Liver (tissue), 9 donors: ENCODE data around the gene SLC24A3. TPM values are rescaled to one million over a fixed set of nuclear protein-coding genes. Genes with fewer than 3 reads are reported as not detected.

ENCODE experiments used
- DNase-seq: peaks from one replicate; pipeline ENCODE4 v3.0.0-alpha.2; 2017; ENCODE audit warnings: low spot score
- H3K27ac ChIP-seq, 2 donors: one replicate each; pipeline ENCODE4 v1.7.0; 2013; ENCODE audit warnings: inconsistent platforms in 2 of 2, low read length in 2 of 2, control low read depth in 1 of 2, low read depth in 1 of 2, mild to moderate bottlenecking in 1 of 2
- H3K27me3 ChIP-seq, 4 donors: one replicate each; pipeline versions ENCODE4 v1.6.1 to v1.7.0; 2013; ENCODE audit warnings: low read length in 3 of 4, inconsistent platforms in 1 of 4, mild to moderate bottlenecking in 1 of 4, moderate library complexity in 1 of 4; ENCODE audit not compliant: control insufficient read depth in 4 of 4, insufficient read depth in 4 of 4
- H3K36me3 ChIP-seq, 4 donors: one replicate each; pipeline versions ENCODE4 v1.6.1 to v1.7.0; 2013; ENCODE audit warnings: low read length in 3 of 4, mild to moderate bottlenecking in 3 of 4, low read depth in 1 of 4, moderate library complexity in 1 of 4; ENCODE audit not compliant: control insufficient read depth in 4 of 4, insufficient read depth in 3 of 4
- H3K4me1 ChIP-seq, 4 donors: one replicate each; pipeline versions ENCODE4 v1.6.1 to v1.7.0; 2013; ENCODE audit warnings: low read length in 3 of 4, mild to moderate bottlenecking in 3 of 4, moderate library complexity in 1 of 4; ENCODE audit not compliant: control insufficient read depth in 4 of 4, insufficient read depth in 4 of 4
- H3K4me3 ChIP-seq, 3 donors: one replicate each; pipeline versions ENCODE4 v1.6.1 to v1.7.0; 2013; ENCODE audit warnings: low read length in 3 of 3, control low read depth in 1 of 3, low read depth in 1 of 3, mild to moderate bottlenecking in 1 of 3
- H3K9ac ChIP-seq, 2 donors: one replicate each; pipeline ENCODE4 v1.7.0; 2013; ENCODE audit warnings: low read length in 2 of 2, mild to moderate bottlenecking in 2 of 2, moderate library complexity in 2 of 2, control low read depth in 1 of 2, low read depth in 1 of 2
- H3K9me3 ChIP-seq, 4 donors: one replicate each; pipeline versions ENCODE4 v1.6.1 to v1.7.0; 2013; ENCODE audit warnings: low read length in 3 of 4; ENCODE audit not compliant: control insufficient read depth in 4 of 4
- EGR1 ChIP-seq, 2 donors: IDR thresholded peaks; 2 replicates each; pipeline ENCODE4 v1.6.1; 2016 to 2018; ENCODE audit warnings: antibody characterized with exemption in 2 of 2, low read depth in 2 of 2
- FOXA1 ChIP-seq: IDR thresholded peaks from 2 replicates; pipeline ENCODE4 v1.6.1; 2016; ENCODE audit warnings: antibody characterized with exemption
- FOXA2 ChIP-seq: IDR thresholded peaks from 2 replicates; pipeline ENCODE4 v1.6.1; 2016; ENCODE audit warnings: antibody characterized with exemption
- GABPA ChIP-seq, 2 donors: IDR thresholded peaks in 1 of 2; conservative IDR thresholded peaks in 1 of 2; 2 replicates each; pipeline ENCODE4 v1.6.1; 2016; ENCODE audit warnings: antibody characterized with exemption in 2 of 2, mild to moderate bottlenecking in 1 of 2, moderate library complexity in 1 of 2
- HNF4A ChIP-seq, 2 donors: conservative IDR thresholded peaks; 2 replicates each; pipeline ENCODE4 v1.6.1; 2016; ENCODE audit warnings: antibody characterized with exemption in 2 of 2, mild to moderate bottlenecking in 2 of 2
- HNF4G ChIP-seq: IDR thresholded peaks from 2 replicates; pipeline ENCODE4 v1.6.1; 2016; ENCODE audit warnings: antibody characterized with exemption
- JUND ChIP-seq, 2 donors: IDR thresholded peaks; 2 replicates each; pipeline ENCODE4 v1.6.1; 2016; ENCODE audit warnings: antibody characterized with exemption in 2 of 2
- NR2F2 ChIP-seq: IDR thresholded peaks from 2 replicates; pipeline ENCODE4 v1.6.1; 2016; ENCODE audit warnings: antibody characterized with exemption
- RAD21 ChIP-seq, 2 donors: IDR thresholded peaks; 2 replicates each; pipeline ENCODE4 v1.6.1; 2016; ENCODE audit warnings: antibody characterized with exemption in 2 of 2, mild to moderate bottlenecking in 2 of 2
- RXRA ChIP-seq, 2 donors: IDR thresholded peaks; 2 replicates each; pipeline ENCODE4 v1.6.1; 2017 to 2018; ENCODE audit warnings: antibody characterized with exemption in 2 of 2, mild to moderate bottlenecking in 1 of 2
- SP1 ChIP-seq: IDR thresholded peaks from 2 replicates; pipeline ENCODE4 v1.6.1; 2018; ENCODE audit warnings: antibody characterized with exemption, mild to moderate bottlenecking
- TAF1 ChIP-seq: conservative IDR thresholded peaks from 2 replicates; pipeline ENCODE4 v1.6.1; 2016; ENCODE audit warnings: antibody characterized with exemption, mild to moderate bottlenecking
- YY1 ChIP-seq: IDR thresholded peaks from 2 replicates; pipeline ENCODE4 v1.6.1; 2016; ENCODE audit warnings: antibody characterized with exemption, mild to moderate bottlenecking
- WGBS: extraction: QIAGEN DNeasy Blood & Tissue Kit; methylation state at CpG from one replicate; pipeline ENCODE4 v1.1.7; 2013; 5-methylcytosine and 5-hydroxymethylcytosine counted together
- polyA plus RNA-seq, 2 donors: library from polyadenylated mRNA; stranded (reverse) in 1 of 2; unstranded in 1 of 2; fragments of 200-250 nt in 1 of 2; fragments of >200 nt in 1 of 2; fragmentation: Nextera tagmentation in 1 of 2; extraction: Ambion mirVana in 1 of 2; gene quantifications; one replicate each; pipeline versions ENCODE4 v1.2.1 to v1.2.3, GENCODE V29; 2013 to 2015
- total RNA-seq, 2 donors: library from RNA; depleted of rRNA; stranded (reverse); fragments of >200 nt; gene quantifications; one replicate each; pipeline ENCODE4 v1.2.3, GENCODE V29; 2014
- TF ChIP-seq, protein P1 (sequence below): IDR thresholded peaks from 2 replicates; pipeline ENCODE4 v1.6.1; 2016; ENCODE audit warnings: antibody characterized with exemption
- TF ChIP-seq, protein P2 (sequence below): fragments of 150-350 bp; IDR thresholded peaks from 2 replicates; pipeline ENCODE4 v1.5.1; 2017; ENCODE audit warnings: improper control_type of control experiment, low read depth, low read length; ENCODE audit not compliant: missing input control
- TF ChIP-seq, protein P3 (sequence below): IDR thresholded peaks from 2 replicates; pipeline ENCODE4 v1.6.1; 2016; ENCODE audit warnings: antibody characterized with exemption, mild to moderate bottlenecking
- TF ChIP-seq, protein P4 (sequence below): IDR thresholded peaks from 2 replicates; pipeline ENCODE4 v1.6.1; 2016; ENCODE audit warnings: antibody characterized with exemption
- TF ChIP-seq, protein P5 (sequence below): IDR thresholded peaks from 2 replicates; pipeline ENCODE4 v1.6.1; 2016; ENCODE audit warnings: antibody characterized with exemption
- donor health status: healthy.
- donor health status: healthy.
- donor health status: healthy.
- donor health status: healthy.
- donor health status: healthy.

The SLC24A3 gene
- total and polyA plus RNA-seq, 4 donors, result 0.28 to 1.8 (median 0.46) TPM

DNA sequence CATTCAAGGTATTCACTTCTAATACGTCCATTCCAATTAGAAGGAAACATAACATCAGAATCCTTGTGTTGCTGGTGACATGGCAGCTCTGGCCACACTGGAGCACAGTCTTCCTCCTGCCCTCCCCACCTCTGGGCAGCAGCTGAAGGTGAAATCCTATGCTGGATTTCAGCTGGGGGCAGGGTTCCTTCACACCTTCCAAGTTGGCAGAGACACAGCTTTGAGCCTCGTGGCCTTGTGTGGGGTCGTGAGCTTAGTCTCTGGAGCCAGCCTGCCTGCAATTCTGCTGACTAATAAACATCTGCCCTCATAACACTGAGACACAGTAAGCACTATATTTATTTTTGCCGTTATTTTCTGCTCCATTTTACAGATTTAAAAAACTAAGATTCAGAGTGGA lies 326.7 kb downstream of the SLC24A3 start:
- no peak overlapping the region for H3K4me3 ChIP-seq

DNA sequence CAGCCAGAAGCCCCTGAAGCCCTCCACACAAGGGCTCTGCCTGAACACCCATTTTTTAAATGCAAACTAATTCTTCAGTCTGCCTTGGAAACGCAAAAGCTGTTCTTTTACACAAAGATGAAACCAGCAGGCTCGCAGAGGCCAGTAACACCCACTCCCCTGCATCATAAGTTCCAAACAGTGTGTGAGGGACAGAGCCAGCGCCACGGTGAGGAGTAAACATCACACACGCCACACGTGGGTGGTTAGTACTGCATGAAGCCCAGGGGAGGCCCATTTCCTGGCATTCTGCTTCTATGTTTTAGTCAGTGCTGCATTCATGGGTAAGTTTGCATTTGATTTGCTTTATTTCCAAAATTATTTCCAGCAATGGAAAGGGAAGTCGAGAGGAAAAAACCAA lies 327.9 kb downstream of the SLC24A3 start:
- H3K4me3 ChIP-seq, result no peak overlapping the region

More for the DNA sequence above, 326.7 kb downstream of the SLC24A3 start:
- Histone ChIP-seq H3K9me3 (peaks cover 0 to 2% (median 0%) of the 10 kb centered on the region in 4 donors), H3K27ac (no peak overlapping the region), H3K4me1 (no peaks in the 10 kb centered on the region), H3K27me3 (peaks cover 0 to 3% (median 0%) of the 10 kb centered on the region in 4 donors), H3K9ac (no peak overlapping the region), H3K36me3 (no peaks in the 10 kb centered on the region)
- 45% methylated on average over 4 of the region's 4 CpGs for WGBS
- no peak for TF ChIP-seq EGR1 (IDR thresholded peaks at IDR 0.05; ENCODE audit: low read depth in 2 of 2)
- TF ChIP-seq, protein P1, sequence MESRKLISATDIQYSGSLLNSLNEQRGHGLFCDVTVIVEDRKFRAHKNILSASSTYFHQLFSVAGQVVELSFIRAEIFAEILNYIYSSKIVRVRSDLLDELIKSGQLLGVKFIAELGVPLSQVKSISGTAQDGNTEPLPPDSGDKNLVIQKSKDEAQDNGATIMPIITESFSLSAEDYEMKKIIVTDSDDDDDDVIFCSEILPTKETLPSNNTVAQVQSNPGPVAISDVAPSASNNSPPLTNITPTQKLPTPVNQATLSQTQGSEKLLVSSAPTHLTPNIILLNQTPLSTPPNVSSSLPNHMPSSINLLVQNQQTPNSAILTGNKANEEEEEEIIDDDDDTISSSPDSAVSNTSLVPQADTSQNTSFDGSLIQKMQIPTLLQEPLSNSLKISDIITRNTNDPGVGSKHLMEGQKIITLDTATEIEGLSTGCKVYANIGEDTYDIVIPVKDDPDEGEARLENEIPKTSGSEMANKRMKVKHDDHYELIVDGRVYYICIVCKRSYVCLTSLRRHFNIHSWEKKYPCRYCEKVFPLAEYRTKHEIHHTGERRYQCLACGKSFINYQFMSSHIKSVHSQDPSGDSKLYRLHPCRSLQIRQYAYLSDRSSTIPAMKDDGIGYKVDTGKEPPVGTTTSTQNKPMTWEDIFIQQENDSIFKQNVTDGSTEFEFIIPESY, result no peak
- no peak for DNase-seq

DNA sequence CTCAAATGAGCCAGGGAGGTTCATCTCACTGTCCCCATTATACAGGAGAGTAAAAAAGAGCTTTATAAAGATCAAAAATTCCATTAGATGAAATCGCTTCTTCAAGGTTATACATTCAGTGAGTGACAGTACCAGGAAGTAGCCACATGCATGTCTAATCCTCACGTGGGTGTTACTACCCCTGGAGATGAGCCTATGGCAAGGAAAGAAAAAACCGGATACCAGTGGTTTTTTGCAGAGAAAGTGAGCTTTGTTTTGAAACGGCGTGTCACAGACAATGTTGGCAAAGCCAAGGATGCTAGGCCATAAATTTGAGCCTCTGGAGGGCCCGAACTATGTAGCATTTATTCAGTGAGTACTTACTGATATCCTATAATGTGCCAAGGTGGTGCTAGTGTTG lies 330.7 kb downstream of the SLC24A3 start:
- Histone ChIP-seq H3K4me3 (no peak overlapping the region), H3K27me3 (peaks cover 0 to 5% (median 0%) of the 10 kb centered on the region in 4 donors), H3K9ac (no peak overlapping the region), H3K4me1 (no peaks in the 10 kb centered on the region), H3K36me3 (no peaks in the 10 kb centered on the region), H3K9me3 (no peaks in the 10 kb centered on the region), H3K27ac (no peak overlapping the region)
- DNase-seq, result no peak
- TF ChIP-seq, protein P2, sequence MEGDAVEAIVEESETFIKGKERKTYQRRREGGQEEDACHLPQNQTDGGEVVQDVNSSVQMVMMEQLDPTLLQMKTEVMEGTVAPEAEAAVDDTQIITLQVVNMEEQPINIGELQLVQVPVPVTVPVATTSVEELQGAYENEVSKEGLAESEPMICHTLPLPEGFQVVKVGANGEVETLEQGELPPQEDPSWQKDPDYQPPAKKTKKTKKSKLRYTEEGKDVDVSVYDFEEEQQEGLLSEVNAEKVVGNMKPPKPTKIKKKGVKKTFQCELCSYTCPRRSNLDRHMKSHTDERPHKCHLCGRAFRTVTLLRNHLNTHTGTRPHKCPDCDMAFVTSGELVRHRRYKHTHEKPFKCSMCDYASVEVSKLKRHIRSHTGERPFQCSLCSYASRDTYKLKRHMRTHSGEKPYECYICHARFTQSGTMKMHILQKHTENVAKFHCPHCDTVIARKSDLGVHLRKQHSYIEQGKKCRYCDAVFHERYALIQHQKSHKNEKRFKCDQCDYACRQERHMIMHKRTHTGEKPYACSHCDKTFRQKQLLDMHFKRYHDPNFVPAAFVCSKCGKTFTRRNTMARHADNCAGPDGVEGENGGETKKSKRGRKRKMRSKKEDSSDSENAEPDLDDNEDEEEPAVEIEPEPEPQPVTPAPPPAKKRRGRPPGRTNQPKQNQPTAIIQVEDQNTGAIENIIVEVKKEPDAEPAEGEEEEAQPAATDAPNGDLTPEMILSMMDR, result no peak
- TF ChIP-seq FOXA1 (no peak), YY1 (no peak), EGR1 (IDR thresholded peaks at IDR 0.05; ENCODE audit: low read depth in 2 of 2) (no peak), HNF4G (no peak), RXRA (IDR thresholded peaks at IDR 0.05) (no peak), NR2F2 (no peak), TAF1 (no peak), HNF4A (conservative IDR thresholded peaks at IDR 0.05) (no peak), JUND (IDR thresholded peaks at IDR 0.05) (no peak), SP1 (no peak), FOXA2 (no peak), RAD21 (IDR thresholded peaks at IDR 0.05) (no peak), GABPA (IDR thresholded peaks at IDR 0.05 in 1 of 2, conservative IDR thresholded peaks at IDR 0.05 in 1 of 2) (no peak)
- TF ChIP-seq, protein P3, sequence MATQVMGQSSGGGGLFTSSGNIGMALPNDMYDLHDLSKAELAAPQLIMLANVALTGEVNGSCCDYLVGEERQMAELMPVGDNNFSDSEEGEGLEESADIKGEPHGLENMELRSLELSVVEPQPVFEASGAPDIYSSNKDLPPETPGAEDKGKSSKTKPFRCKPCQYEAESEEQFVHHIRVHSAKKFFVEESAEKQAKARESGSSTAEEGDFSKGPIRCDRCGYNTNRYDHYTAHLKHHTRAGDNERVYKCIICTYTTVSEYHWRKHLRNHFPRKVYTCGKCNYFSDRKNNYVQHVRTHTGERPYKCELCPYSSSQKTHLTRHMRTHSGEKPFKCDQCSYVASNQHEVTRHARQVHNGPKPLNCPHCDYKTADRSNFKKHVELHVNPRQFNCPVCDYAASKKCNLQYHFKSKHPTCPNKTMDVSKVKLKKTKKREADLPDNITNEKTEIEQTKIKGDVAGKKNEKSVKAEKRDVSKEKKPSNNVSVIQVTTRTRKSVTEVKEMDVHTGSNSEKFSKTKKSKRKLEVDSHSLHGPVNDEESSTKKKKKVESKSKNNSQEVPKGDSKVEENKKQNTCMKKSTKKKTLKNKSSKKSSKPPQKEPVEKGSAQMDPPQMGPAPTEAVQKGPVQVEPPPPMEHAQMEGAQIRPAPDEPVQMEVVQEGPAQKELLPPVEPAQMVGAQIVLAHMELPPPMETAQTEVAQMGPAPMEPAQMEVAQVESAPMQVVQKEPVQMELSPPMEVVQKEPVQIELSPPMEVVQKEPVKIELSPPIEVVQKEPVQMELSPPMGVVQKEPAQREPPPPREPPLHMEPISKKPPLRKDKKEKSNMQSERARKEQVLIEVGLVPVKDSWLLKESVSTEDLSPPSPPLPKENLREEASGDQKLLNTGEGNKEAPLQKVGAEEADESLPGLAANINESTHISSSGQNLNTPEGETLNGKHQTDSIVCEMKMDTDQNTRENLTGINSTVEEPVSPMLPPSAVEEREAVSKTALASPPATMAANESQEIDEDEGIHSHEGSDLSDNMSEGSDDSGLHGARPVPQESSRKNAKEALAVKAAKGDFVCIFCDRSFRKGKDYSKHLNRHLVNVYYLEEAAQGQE, result no peak
- TF ChIP-seq, protein P4, sequence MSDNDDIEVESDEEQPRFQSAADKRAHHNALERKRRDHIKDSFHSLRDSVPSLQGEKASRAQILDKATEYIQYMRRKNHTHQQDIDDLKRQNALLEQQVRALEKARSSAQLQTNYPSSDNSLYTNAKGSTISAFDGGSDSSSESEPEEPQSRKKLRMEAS, result no peak
- TF ChIP-seq, protein P5, sequence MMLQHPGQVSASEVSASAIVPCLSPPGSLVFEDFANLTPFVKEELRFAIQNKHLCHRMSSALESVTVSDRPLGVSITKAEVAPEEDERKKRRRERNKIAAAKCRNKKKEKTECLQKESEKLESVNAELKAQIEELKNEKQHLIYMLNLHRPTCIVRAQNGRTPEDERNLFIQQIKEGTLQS, result no peak
- TF ChIP-seq, protein P1, result no peak
- 80% methylated on average over 6 of the region's 6 CpGs for WGBS

More for the DNA sequence above, 327.9 kb downstream of the SLC24A3 start:
- H3K27ac ChIP-seq, result no peak overlapping the region
- H3K4me1 ChIP-seq, result no peaks in the 10 kb centered on the region
- no peaks in the 10 kb centered on the region for H3K9me3 ChIP-seq
- 48% methylated on average over 7 of the region's 7 CpGs for WGBS
- H3K36me3 ChIP-seq, result no peaks in the 10 kb centered on the region
- DNase-seq, result no peak
- peaks cover 0 to 3% (median 0%) of the 10 kb centered on the region in 4 donors for H3K27me3 ChIP-seq
- TF ChIP-seq FOXA1 (no peak), YY1 (no peak), HNF4G (no peak)
- H3K9ac ChIP-seq, result no peak overlapping the region
